HG03469 (cell line): ENCODE data around the gene POLR3GL.
"Not testable (repeated sequence)": the region's sequence is repeated elsewhere in the genome, so short reads cannot be mapped to it uniquely, and the experiment has no call there.

Experiments used
- ATAC-seq: cut with Tn5 transposase; IDR thresholded peaks from one replicate; pipeline ENCODE4 v1.9.1; 2021; ENCODE audit warnings: mild to moderate bottlenecking, moderate library complexity, moderate number of reproducible peaks; ENCODE audit not compliant: unreplicated experiment

POLR3GL gene

GRCh38 chr1:146019231-146020057, 55.0 kb downstream of the POLR3GL start:
- no peak for ATAC-seq

GRCh38 chr1:146020058-146021049, 55.9 kb downstream of the POLR3GL start:
- no peak for ATAC-seq

GRCh38 chr1:146021050-146021445, 56.6 kb downstream of the POLR3GL start:
- no peak for ATAC-seq

GRCh38 chr1:146021622-146022402, 57.3 kb downstream of the POLR3GL start, which contains the start of gene HJV:
HJV (minus strand) TSS chr1:146021735; CDS start chr1:146020231, 1,504 bp downstream.
- no peak for ATAC-seq

- ATAC-seq: no peak
Observed at GRCh38 chr1:146022403-146023127, 58.1 kb downstream of the POLR3GL start.

- ATAC-seq: not testable (repeated sequence)
Observed at GRCh38 chr1:146025787-146026495, 61.5 kb downstream of the POLR3GL start.

GRCh38 chr1:146026650-146027049, 62.2 kb downstream of the POLR3GL start:
- ATAC-seq: not testable (repeated sequence)
